ENCODE data around the gene BEGAIN.

GRCh38 chr14:100560471-100560870, 26.7 kb downstream of the BEGAIN start:
- TF ChIP-seq POLR2A (IDR thresholded peaks at IDR 0.05; ENCODE audit: low read length) (no peak), GATA1 (IDR thresholded peaks at IDR 0.05; ENCODE audit: low read depth, low read length) (no peak)
